ENCODE data around the gene ZC3HAV1. TPM values are rescaled to one million over a fixed set of nuclear protein-coding genes. Genes with fewer than 3 reads are reported as not detected.

Gene ZC3HAV1
- total and polyA plus RNA-seq, 5 donors from 2014 or later: 122 to 220 (median 154) TPM

DNA sequence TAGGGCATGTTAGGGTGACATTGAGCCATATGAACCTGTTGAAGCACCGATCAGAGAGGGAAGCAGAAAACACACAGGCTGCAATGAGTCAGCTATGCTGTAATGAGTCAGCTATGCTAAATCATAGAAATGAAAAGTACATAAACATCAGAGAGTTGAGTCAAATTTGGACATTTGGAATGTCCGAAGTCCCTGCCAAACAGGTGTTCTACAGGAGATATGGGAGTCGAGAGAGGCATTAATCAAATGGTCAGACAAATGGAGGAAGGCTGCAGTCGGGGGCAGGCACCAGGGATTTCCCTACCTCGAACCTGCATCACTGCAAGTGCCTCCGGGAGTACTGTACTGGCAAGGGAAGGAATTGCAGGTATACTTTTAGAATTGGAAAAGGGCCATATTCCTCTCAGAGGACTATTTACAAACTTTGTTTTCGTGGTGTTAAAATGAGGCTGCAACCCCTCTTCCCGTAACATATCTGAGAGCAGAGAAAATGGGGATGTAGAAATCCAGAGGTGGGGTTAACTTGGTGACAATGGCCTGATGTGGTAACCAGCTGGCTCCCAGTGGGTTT is 8.8 kb upstream of the ZC3HAV1 start:
- Mint-ChIP-seq H3K4me1 (peaks cover 13 to 40% (median 24%) of the 10 kb centered on the region in 4 donors), H3K27me3 (no peaks in the 10 kb centered on the region)
- ATAC-seq (ENCODE audit: low read depth in 2 of 2): peak; percentile 58 to 59

DNA sequence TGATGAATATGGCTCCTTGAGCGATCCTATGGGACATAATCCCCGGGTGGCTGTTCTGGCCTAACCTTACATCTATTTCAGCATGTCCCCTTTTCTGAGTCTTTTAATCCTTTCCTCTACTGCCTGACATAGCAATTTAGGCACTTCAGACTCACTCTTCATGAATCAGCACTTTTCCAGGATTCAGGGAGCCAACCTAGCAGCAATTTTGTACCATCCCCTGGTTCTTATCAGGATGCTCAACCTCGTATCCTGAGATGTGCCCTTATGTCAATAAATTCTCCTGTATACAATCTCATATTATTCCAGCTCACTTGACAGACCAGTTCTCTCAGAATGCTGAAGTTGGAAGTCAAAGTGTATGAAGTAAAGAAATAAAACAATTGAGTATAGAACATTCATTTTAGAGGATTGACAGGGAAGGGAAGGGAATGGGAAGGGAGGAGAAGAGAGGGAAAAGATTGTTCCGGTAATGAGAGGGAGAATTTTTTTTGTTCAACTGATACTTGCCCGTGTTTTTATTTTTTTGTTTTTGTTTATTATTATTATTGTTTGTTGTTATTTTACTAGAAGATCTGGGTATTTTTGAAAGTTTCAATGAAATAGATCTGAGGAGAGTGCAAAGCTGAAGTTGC is 8.2 kb upstream of the ZC3HAV1 start:
- Histone ChIP-seq H3K27ac (ENCODE audit: insufficient read depth, low read length, poor library complexity, severe bottlenecking) (no peak overlapping the region), H3K36me3 (ENCODE audit: control insufficient read depth, insufficient read depth, low read length) (no peaks in the 10 kb centered on the region), H3K27me3 (ENCODE audit: control insufficient read depth, insufficient read depth, low read length) (no peaks in the 10 kb centered on the region), H3K9me3 (ENCODE audit: control insufficient read depth in 2 of 2, low read length in 2 of 2) (no peaks in the 10 kb centered on the region), H3K4me3 (ENCODE audit: low read depth, low read length) (peak overlapping the region; percentile 68), H3K4me1 (ENCODE audit: control insufficient read depth, insufficient read depth, low read length, poor library complexity, severe bottlenecking) (peaks cover 20% of the 10 kb centered on the region)
- Mint-ChIP-seq H3K36me3 (no peaks in the 10 kb centered on the region), H3K27ac (peak overlapping the region in 2 of 3 donors; percentile 70 to 94), H3K4me3 (peak overlapping the region in 3 of 4 donors; percentile 7 to 81 (median 74)), H3K4me1 (peaks cover 13 to 46% (median 24%) of the 10 kb centered on the region in 4 donors), H3K27me3 (no peaks in the 10 kb centered on the region), H3K9me3 (peaks cover 0 to 2% (median 0%) of the 10 kb centered on the region in 7 donors)
- ATAC-seq (ENCODE audit: low read depth in 2 of 2) (no peak), DNase-seq (no peak)

More for the DNA sequence above, 8.8 kb upstream of the ZC3HAV1 start:
- H3K36me3 Mint-ChIP-seq: no peaks in the 10 kb centered on the region
- H3K27ac ChIP-seq (ENCODE audit: insufficient read depth, low read length, poor library complexity, severe bottlenecking): peak overlapping the region; percentile 77
- no peaks in the 10 kb centered on the region for H3K36me3 ChIP-seq (ENCODE audit: control insufficient read depth, insufficient read depth, low read length)
- no peaks in the 10 kb centered on the region for H3K27me3 ChIP-seq (ENCODE audit: control insufficient read depth, insufficient read depth, low read length)
- H3K4me3 Mint-ChIP-seq: peak overlapping the region; percentile 74 to 81 (median 78)
- DNase-seq: peak in 1 of 3 donors; percentile 82
- H3K4me3 ChIP-seq (ENCODE audit: low read depth, low read length): peak overlapping the region; percentile 68
- no peaks in the 10 kb centered on the region for H3K9me3 ChIP-seq (ENCODE audit: control insufficient read depth in 2 of 2, low read length in 2 of 2)
- peak overlapping the region; percentile 70 to 98 (median 94) for H3K27ac Mint-ChIP-seq
- peaks cover 20% of the 10 kb centered on the region for H3K4me1 ChIP-seq (ENCODE audit: control insufficient read depth, insufficient read depth, low read length, poor library complexity, severe bottlenecking)
- H3K9me3 Mint-ChIP-seq: peaks cover 0 to 2% (median 0%) of the 10 kb centered on the region in 7 donors

DNA sequence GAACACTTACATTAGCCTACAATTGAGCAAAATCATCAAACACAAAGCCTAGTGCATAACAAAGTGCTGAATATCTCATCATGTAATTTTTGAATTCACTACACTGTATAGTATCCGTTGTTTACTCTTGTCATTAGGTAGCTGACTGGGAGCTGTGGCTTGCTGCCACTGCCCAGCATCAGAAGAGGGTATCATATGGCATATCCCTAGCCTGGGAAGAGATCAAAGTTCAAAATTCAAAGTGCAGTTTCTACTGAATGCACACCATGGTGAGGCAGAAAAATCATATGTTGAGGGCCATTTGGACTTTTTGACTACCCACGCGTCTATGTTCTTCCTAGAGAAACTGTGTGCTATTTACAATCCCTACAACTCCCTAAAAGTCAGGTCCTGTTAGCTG is 7.5 kb upstream of the ZC3HAV1 start:
- peaks cover 0 to 2% (median 0%) of the 10 kb centered on the region in 7 donors for H3K9me3 Mint-ChIP-seq
- Histone ChIP-seq H3K36me3 (ENCODE audit: control insufficient read depth, insufficient read depth, low read length) (no peaks in the 10 kb centered on the region), H3K27me3 (ENCODE audit: control insufficient read depth, insufficient read depth, low read length) (no peaks in the 10 kb centered on the region), H3K27ac (ENCODE audit: insufficient read depth, low read length, poor library complexity, severe bottlenecking) (no peak overlapping the region), H3K4me1 (ENCODE audit: control insufficient read depth, insufficient read depth, low read length, poor library complexity, severe bottlenecking) (peaks cover 20% of the 10 kb centered on the region), H3K4me3 (ENCODE audit: low read depth, low read length) (no peak overlapping the region), H3K9me3 (ENCODE audit: control insufficient read depth in 2 of 2, low read length in 2 of 2) (no peaks in the 10 kb centered on the region)
- no peaks in the 10 kb centered on the region for H3K27me3 Mint-ChIP-seq
- no peak for ATAC-seq (ENCODE audit: low read depth in 2 of 2)
- peak overlapping the region in 1 of 4 donors; percentile 30 for H3K4me3 Mint-ChIP-seq
- DNase-seq: no peak
- H3K27ac Mint-ChIP-seq: no peak overlapping the region
- H3K4me1 Mint-ChIP-seq: peaks cover 13 to 53% (median 27%) of the 10 kb centered on the region in 4 donors
- H3K36me3 Mint-ChIP-seq: no peaks in the 10 kb centered on the region

DNA sequence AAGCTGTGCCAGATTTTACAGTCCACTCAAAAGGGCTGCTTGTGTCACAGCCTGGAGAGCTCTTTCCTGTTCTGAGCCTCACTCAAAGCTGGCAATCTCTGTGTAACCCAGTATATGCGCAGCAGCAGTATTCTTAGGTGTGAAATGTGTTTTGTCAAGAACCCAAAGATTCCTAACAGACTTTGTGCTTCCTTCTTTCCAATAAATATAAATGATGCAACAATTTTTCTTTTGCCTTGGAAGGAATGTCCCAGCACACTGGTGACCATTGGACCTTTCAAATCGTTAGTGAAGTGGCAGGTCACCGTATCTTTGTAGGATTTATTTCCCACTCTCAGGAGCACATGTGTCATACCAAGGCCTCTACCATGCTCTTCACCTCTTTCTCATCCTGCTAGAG is 5.6 kb upstream of the ZC3HAV1 start:
- peak overlapping the region in 1 of 3 donors; percentile 23 for H3K27ac Mint-ChIP-seq

DNA sequence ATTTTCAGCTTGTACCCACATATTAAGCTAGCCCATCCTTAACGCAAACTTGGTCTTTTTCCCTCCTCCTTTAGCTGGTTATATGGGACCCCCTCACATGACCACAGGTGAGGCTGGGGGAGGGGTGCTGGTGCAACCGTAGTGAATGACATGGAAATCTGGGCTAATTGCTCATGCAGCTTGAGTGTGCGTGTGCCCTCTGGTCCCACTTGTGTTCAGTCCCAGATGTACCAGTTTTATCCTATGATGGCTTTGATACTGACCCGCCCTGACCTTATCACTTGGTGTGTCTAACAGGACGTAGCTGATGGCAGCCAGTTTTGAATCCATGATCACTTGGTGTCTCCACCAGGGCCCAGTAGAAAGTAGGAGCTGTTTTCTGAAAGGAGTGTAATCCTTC is 5.1 kb upstream of the ZC3HAV1 start:
- Histone ChIP-seq H3K27ac (ENCODE audit: insufficient read depth, low read length, poor library complexity, severe bottlenecking) (no peak overlapping the region), H3K4me3 (ENCODE audit: low read depth, low read length) (no peak overlapping the region), H3K36me3 (ENCODE audit: control insufficient read depth, insufficient read depth, low read length) (no peaks in the 10 kb centered on the region), H3K4me1 (ENCODE audit: control insufficient read depth, insufficient read depth, low read length, poor library complexity, severe bottlenecking) (peaks cover 32% of the 10 kb centered on the region), H3K27me3 (ENCODE audit: control insufficient read depth, insufficient read depth, low read length) (no peaks in the 10 kb centered on the region), H3K9me3 (ENCODE audit: control insufficient read depth in 2 of 2, low read length in 2 of 2) (no peaks in the 10 kb centered on the region)
- ATAC-seq (ENCODE audit: low read depth in 2 of 2): no peak
- H3K4me1 Mint-ChIP-seq: peaks cover 22 to 72% (median 41%) of the 10 kb centered on the region in 4 donors
- peaks cover 0 to 2% (median 0%) of the 10 kb centered on the region in 7 donors for H3K9me3 Mint-ChIP-seq
- peak overlapping the region in 1 of 3 donors; percentile 52 for H3K27ac Mint-ChIP-seq
- peaks cover 4% of the 10 kb centered on the region for H3K27me3 Mint-ChIP-seq
- DNase-seq: no peak
- no peaks in the 10 kb centered on the region for H3K36me3 Mint-ChIP-seq
- peak overlapping the region in 2 of 4 donors; percentile 1 to 11 for H3K4me3 Mint-ChIP-seq

More for the DNA sequence above, 5.6 kb upstream of the ZC3HAV1 start:
- DNase-seq (no peak), ATAC-seq (ENCODE audit: low read depth in 2 of 2) (no peak)
- Mint-ChIP-seq H3K4me1 (peaks cover 22 to 70% (median 39%) of the 10 kb centered on the region in 4 donors), H3K9me3 (peaks cover 0 to 2% (median 0%) of the 10 kb centered on the region in 7 donors), H3K4me3 (no peak overlapping the region), H3K27me3 (peaks cover 4% of the 10 kb centered on the region), H3K36me3 (no peaks in the 10 kb centered on the region)
- no peaks in the 10 kb centered on the region for H3K36me3 ChIP-seq (ENCODE audit: control insufficient read depth, insufficient read depth, low read length)
- H3K27me3 ChIP-seq (ENCODE audit: control insufficient read depth, insufficient read depth, low read length): no peaks in the 10 kb centered on the region
- H3K4me1 ChIP-seq (ENCODE audit: control insufficient read depth, insufficient read depth, low read length, poor library complexity, severe bottlenecking): peaks cover 33% of the 10 kb centered on the region
- H3K9me3 ChIP-seq (ENCODE audit: control insufficient read depth in 2 of 2, low read length in 2 of 2): no peaks in the 10 kb centered on the region
- H3K27ac ChIP-seq (ENCODE audit: insufficient read depth, low read length, poor library complexity, severe bottlenecking): no peak overlapping the region
- H3K4me3 ChIP-seq (ENCODE audit: low read depth, low read length): no peak overlapping the region

DNA sequence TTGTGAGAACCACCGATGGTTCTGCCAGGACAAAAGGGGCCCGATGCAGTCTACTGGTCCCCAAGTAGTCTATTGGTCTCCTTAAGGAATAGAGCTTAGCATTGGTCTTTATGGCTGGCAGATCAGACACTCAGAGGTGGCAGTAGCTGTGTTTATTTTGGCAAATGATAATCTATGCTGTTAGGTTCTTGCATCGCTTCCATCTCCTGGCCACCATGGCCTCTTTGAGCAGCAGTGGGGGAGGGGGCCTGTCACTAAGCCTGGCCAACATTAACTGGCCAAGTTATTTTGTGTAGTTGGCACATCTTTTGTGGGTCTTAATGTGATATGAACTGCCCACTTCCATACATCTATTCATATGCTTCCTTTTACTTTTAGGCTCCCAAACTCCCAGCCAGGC is 4.5 kb upstream of the ZC3HAV1 start:
- no peaks in the 10 kb centered on the region for H3K9me3 ChIP-seq (ENCODE audit: control insufficient read depth in 2 of 2, low read length in 2 of 2)
- H3K27me3 ChIP-seq (ENCODE audit: control insufficient read depth, insufficient read depth, low read length): no peaks in the 10 kb centered on the region
- Mint-ChIP-seq H3K4me3 (peak overlapping the region in 2 of 4 donors; percentile 11 to 14), H3K36me3 (no peaks in the 10 kb centered on the region), H3K4me1 (peaks cover 18 to 67% (median 36%) of the 10 kb centered on the region in 4 donors), H3K27ac (peak overlapping the region in 1 of 3 donors; percentile 52), H3K27me3 (peaks cover 4% of the 10 kb centered on the region), H3K9me3 (peaks cover 0 to 2% (median 0%) of the 10 kb centered on the region in 7 donors)
- H3K4me1 ChIP-seq (ENCODE audit: control insufficient read depth, insufficient read depth, low read length, poor library complexity, severe bottlenecking): peaks cover 26% of the 10 kb centered on the region
- H3K36me3 ChIP-seq (ENCODE audit: control insufficient read depth, insufficient read depth, low read length): no peaks in the 10 kb centered on the region
- ATAC-seq (ENCODE audit: low read depth in 2 of 2) (no peak), DNase-seq (no peak)
- no peak overlapping the region for H3K4me3 ChIP-seq (ENCODE audit: low read depth, low read length)
- H3K27ac ChIP-seq (ENCODE audit: insufficient read depth, low read length, poor library complexity, severe bottlenecking): no peak overlapping the region

DNA sequence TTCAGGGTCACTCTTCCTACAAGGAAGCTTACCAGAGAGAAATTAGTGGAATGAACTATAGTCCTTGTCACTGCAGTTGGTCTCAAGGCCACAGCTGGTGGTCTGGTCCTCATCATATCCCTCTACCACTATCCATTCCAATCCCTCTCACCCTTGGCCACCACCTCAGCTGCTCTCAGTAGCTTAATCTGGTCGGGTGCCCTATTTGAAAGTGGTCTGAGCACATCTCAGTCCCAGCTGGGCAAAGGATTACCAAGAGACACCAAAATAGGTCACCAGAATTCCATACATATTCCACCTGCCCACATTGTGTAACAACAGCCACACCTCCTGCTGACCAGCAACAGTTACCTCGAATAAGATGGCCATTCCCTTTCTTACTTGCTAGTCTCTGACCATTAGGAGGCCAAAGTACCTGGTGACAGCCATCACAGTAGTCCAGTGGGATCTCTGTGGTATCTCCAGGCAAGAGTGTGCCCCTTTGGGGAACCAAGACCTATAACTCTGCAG is 3.3 kb upstream of the ZC3HAV1 start:
- Mint-ChIP-seq H3K9me3 (peaks cover 0 to 2% (median 0%) of the 10 kb centered on the region in 7 donors), H3K36me3 (peaks cover 5% of the 10 kb centered on the region), H3K27ac (peak overlapping the region in 2 of 3 donors; percentile 96 to 99), H3K4me3 (peak overlapping the region in 1 of 4 donors; percentile 14), H3K4me1 (peaks cover 9 to 55% (median 28%) of the 10 kb centered on the region in 4 donors), H3K27me3 (peaks cover 4% of the 10 kb centered on the region)
- no peak for DNase-seq
- no peak overlapping the region for H3K4me3 ChIP-seq (ENCODE audit: low read depth, low read length)
- H3K27ac ChIP-seq (ENCODE audit: insufficient read depth, low read length, poor library complexity, severe bottlenecking): peak overlapping the region; percentile 98
- H3K9me3 ChIP-seq (ENCODE audit: control insufficient read depth in 2 of 2, low read length in 2 of 2): no peaks in the 10 kb centered on the region
- peaks cover 17% of the 10 kb centered on the region for H3K4me1 ChIP-seq (ENCODE audit: control insufficient read depth, insufficient read depth, low read length, poor library complexity, severe bottlenecking)
- ATAC-seq (ENCODE audit: low read depth in 2 of 2): no peak
- peaks cover 2% of the 10 kb centered on the region for H3K36me3 ChIP-seq (ENCODE audit: control insufficient read depth, insufficient read depth, low read length)
- H3K27me3 ChIP-seq (ENCODE audit: control insufficient read depth, insufficient read depth, low read length): no peaks in the 10 kb centered on the region
